Measurements from ENCODE around the gene PDXDC1.
"Not testable (repeated sequence)": the region's sequence is repeated elsewhere in the genome, so short reads cannot be mapped to it uniquely, and the experiment has no call there.

Gene PDXDC1

GRCh38 chr16:15071916-15072769 lies 97.3 kb downstream of the PDXDC1 start:
- peaks cover 40% of the 10 kb centered on the region for H3K36me3 Mint-ChIP-seq
- H3K27ac Mint-ChIP-seq, CTCF ChIA-PET, H3K4me1 Mint-ChIP-seq, H3K9me3 Mint-ChIP-seq, DNase-seq, H3K27me3 Mint-ChIP-seq, H3K4me3 Mint-ChIP-seq: not testable (repeated sequence)

GRCh38 chr16:15073101-15073500 lies 98.3 kb downstream of the PDXDC1 start:
- Mint-ChIP-seq H3K4me1 (no peaks in the 10 kb centered on the region), H3K27me3 (no peaks in the 10 kb centered on the region), H3K27ac (no peak overlapping the region), H3K4me3 (no peak overlapping the region), H3K36me3 (peaks cover 47% of the 10 kb centered on the region), H3K9me3 (no peaks in the 10 kb centered on the region)
- DNase-seq: no peak
- CTCF ChIA-PET: no interaction called here

- not testable (repeated sequence) for H3K9me3 Mint-ChIP-seq, H3K27ac Mint-ChIP-seq, H3K4me3 Mint-ChIP-seq, H3K27me3 Mint-ChIP-seq, DNase-seq, H3K4me1 Mint-ChIP-seq
- peaks cover 52% of the 10 kb centered on the region for H3K36me3 Mint-ChIP-seq
- CTCF ChIA-PET: interaction anchor here (1.2 kb wide), 1 partner anchor 45 kb away, joined by 3 read pairs; no protein-coding TSS in a partner anchor
Measured at GRCh38 chr16:15076161-15076560, 101.3 kb downstream of the PDXDC1 start.

GRCh38 chr16:15080883-15081282 lies 106.1 kb downstream of the PDXDC1 start:
- peaks cover 54% of the 10 kb centered on the region for H3K36me3 Mint-ChIP-seq
- H3K4me3 Mint-ChIP-seq, H3K27ac Mint-ChIP-seq, H3K27me3 Mint-ChIP-seq, CTCF ChIA-PET, H3K4me1 Mint-ChIP-seq, H3K9me3 Mint-ChIP-seq, DNase-seq: not testable (repeated sequence)

GRCh38 chr16:15082788-15083187 lies 108.0 kb downstream of the PDXDC1 start:
- H3K27me3 Mint-ChIP-seq, DNase-seq, H3K27ac Mint-ChIP-seq, H3K4me3 Mint-ChIP-seq, H3K4me1 Mint-ChIP-seq, CTCF ChIA-PET, H3K9me3 Mint-ChIP-seq: not testable (repeated sequence)
- H3K36me3 Mint-ChIP-seq: peaks cover 45% of the 10 kb centered on the region

GRCh38 chr16:15090663-15091269 lies 115.9 kb downstream of the PDXDC1 start:
- H3K36me3 Mint-ChIP-seq: peaks cover 21% of the 10 kb centered on the region
- DNase-seq, CTCF ChIA-PET, H3K9me3 Mint-ChIP-seq, H3K27me3 Mint-ChIP-seq, H3K27ac Mint-ChIP-seq, H3K4me3 Mint-ChIP-seq: not testable (repeated sequence)
- H3K4me1 Mint-ChIP-seq: peaks cover 16% of the 10 kb centered on the region

GRCh38 chr16:15093571-15093954 lies 118.7 kb downstream of the PDXDC1 start:
- H3K27me3 Mint-ChIP-seq, CTCF ChIA-PET, H3K9me3 Mint-ChIP-seq, DNase-seq: not testable (repeated sequence)
- H3K27ac Mint-ChIP-seq: peak overlapping the region; percentile 91
- H3K4me3 Mint-ChIP-seq: peak overlapping the region; percentile 92
- H3K36me3 Mint-ChIP-seq: peaks cover 16% of the 10 kb centered on the region
- peaks cover 16% of the 10 kb centered on the region for H3K4me1 Mint-ChIP-seq

- H3K4me3 Mint-ChIP-seq: peak within 1 kb of the TSS; percentile 92
- H3K36me3 Mint-ChIP-seq: peaks cover 12% of the 10 kb centered on the region
- peak within 1 kb of the TSS; percentile 91 for H3K27ac Mint-ChIP-seq
- peaks cover 16% of the 10 kb centered on the region for H3K4me1 Mint-ChIP-seq
- H3K27me3 Mint-ChIP-seq, H3K9me3 Mint-ChIP-seq, CTCF ChIA-PET: not testable (repeated sequence)
- DNase-seq: peak; percentile 92
Measured at GRCh38 chr16:15093955-15094827, 119.4 kb downstream of the PDXDC1 start, which contains the start of gene RRN3. Gene RRN3 (minus strand): TSS chr16:15094272. CDS start chr16:15094233, 39 bp downstream.

GRCh38 chr16:15096583-15096972 lies 121.8 kb downstream of the PDXDC1 start:
- peaks cover 14% of the 10 kb centered on the region for H3K4me1 Mint-ChIP-seq
- H3K27me3 Mint-ChIP-seq, H3K9me3 Mint-ChIP-seq, H3K4me3 Mint-ChIP-seq, H3K27ac Mint-ChIP-seq, DNase-seq, CTCF ChIA-PET, H3K36me3 Mint-ChIP-seq: not testable (repeated sequence)

GRCh38 chr16:15099366-15099909 lies 124.6 kb downstream of the PDXDC1 start:
- H3K27ac Mint-ChIP-seq, H3K36me3 Mint-ChIP-seq, H3K4me1 Mint-ChIP-seq, H3K4me3 Mint-ChIP-seq, H3K27me3 Mint-ChIP-seq, H3K9me3 Mint-ChIP-seq, DNase-seq, CTCF ChIA-PET: not testable (repeated sequence)

- CTCF ChIA-PET, H3K4me1 Mint-ChIP-seq: not testable (repeated sequence)
Measured at GRCh38 chr16:15100372-15100987, 125.7 kb downstream of the PDXDC1 start.

GRCh38 chr16:15127641-15128425 lies 153.0 kb downstream of the PDXDC1 start:
- DNase-seq, H3K36me3 Mint-ChIP-seq, H3K4me1 Mint-ChIP-seq, H3K9me3 Mint-ChIP-seq, H3K27me3 Mint-ChIP-seq, H3K4me3 Mint-ChIP-seq, H3K27ac Mint-ChIP-seq, CTCF ChIA-PET: not testable (repeated sequence)

More at GRCh38 chr16:15100372-15100987, 125.7 kb downstream of the PDXDC1 start:
- not testable (repeated sequence) for H3K9me3 Mint-ChIP-seq, H3K4me3 Mint-ChIP-seq, DNase-seq, H3K36me3 Mint-ChIP-seq, H3K27me3 Mint-ChIP-seq, H3K27ac Mint-ChIP-seq

GRCh38 chr16:15130256-15130932 lies 155.6 kb downstream of the PDXDC1 start:
- H3K27me3 Mint-ChIP-seq, H3K27ac Mint-ChIP-seq, DNase-seq, H3K36me3 Mint-ChIP-seq, CTCF ChIA-PET, H3K4me1 Mint-ChIP-seq, H3K4me3 Mint-ChIP-seq, H3K9me3 Mint-ChIP-seq: not testable (repeated sequence)
